ENCODE results near the gene PPARD. TPM values are rescaled to one million over a fixed set of nuclear protein-coding genes. Genes with fewer than 3 reads are reported as not detected.

PPARD gene
- total and polyA plus RNA-seq, 2 of the 13 experiments (the other 11 are each of a cell fraction or from before 2014, with no cell fraction given) = 6.1 to 13.3 TPM

GRCh38 chr6:35371494-35372262, 29.3 kb downstream of the PPARD start (continued):
- TF ChIP-seq TFDP1 (CRISPR knock-in tag; IDR thresholded peaks at IDR 0.05; ENCODE audit: borderline replicate concordance) = peak; percentile 31; the same call in 1 of the 2 replicates
- no peak for TF ChIP-seq ZNF558 (CRISPR knock-in tag; IDR thresholded peaks at IDR 0.05; ENCODE audit: borderline replicate concordance)
- peak; percentile 93 for TF ChIP-seq ZNF264 (CRISPR knock-in tag; IDR thresholded peaks at IDR 0.05)
- TF ChIP-seq SAP130 (CRISPR knock-in tag; IDR thresholded peaks at IDR 0.05; ENCODE audit: low read depth) = peak; percentile 74
- TF ChIP-seq ZNF180 (CRISPR knock-in tag; IDR thresholded peaks at IDR 0.05; ENCODE audit: borderline replicate concordance, low read depth) = no peak
- TF ChIP-seq TCF12 (IDR thresholded peaks at IDR 0.05) = no peak
- no peak for TF ChIP-seq TCF12 (CRISPR knock-in tag; IDR thresholded peaks at IDR 0.05)
- peak in 1 of 2 experiments; percentile 83; a peak in 2 of 4 replicates for TF ChIP-seq MAFK (conservative IDR thresholded peaks at IDR 0.05 in 1 of 2, IDR thresholded peaks at IDR 0.05 in 1 of 2; ENCODE audit: low read length in 2 of 2)
- TF ChIP-seq ZNF629 (CRISPR knock-in tag; conservative IDR thresholded peaks at IDR 0.05) = peak; percentile 96
- no peak for TF ChIP-seq FOXA1 (IDR thresholded peaks at IDR 0.05)
- TF ChIP-seq FOXA1 (CRISPR knock-in tag; IDR thresholded peaks at IDR 0.05) = peak; percentile 62; the same call in 1 of the 2 replicates
- TF ChIP-seq FOXA3 (CRISPR knock-in tag; IDR thresholded peaks at IDR 0.05) = peak; percentile 69
- TF ChIP-seq NPAS2 (CRISPR knock-in tag; IDR thresholded peaks at IDR 0.05; ENCODE audit: borderline replicate concordance) = no peak
- no peak for TF ChIP-seq KMT2B (CRISPR knock-in tag; IDR thresholded peaks at IDR 0.05)
- peak; percentile 89 for TF ChIP-seq ZSCAN29 (CRISPR knock-in tag; conservative IDR thresholded peaks at IDR 0.05)
- TF ChIP-seq SALL1 (CRISPR knock-in tag; IDR thresholded peaks at IDR 0.05) = peak; percentile 94
- TF ChIP-seq KLF12 (CRISPR knock-in tag; IDR thresholded peaks at IDR 0.05; ENCODE audit: borderline replicate concordance) = peak; percentile 42; the same call in 1 of the 2 replicates
- TF ChIP-seq, protein P1, sequence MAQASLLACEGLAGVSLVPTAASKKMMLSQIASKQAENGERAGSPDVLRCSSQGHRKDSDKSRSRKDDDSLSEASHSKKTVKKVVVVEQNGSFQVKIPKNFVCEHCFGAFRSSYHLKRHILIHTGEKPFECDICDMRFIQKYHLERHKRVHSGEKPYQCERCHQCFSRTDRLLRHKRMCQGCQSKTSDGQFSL (CRISPR knock-in tag; IDR thresholded peaks at IDR 0.05) = no peak
- TF ChIP-seq, protein P2, sequence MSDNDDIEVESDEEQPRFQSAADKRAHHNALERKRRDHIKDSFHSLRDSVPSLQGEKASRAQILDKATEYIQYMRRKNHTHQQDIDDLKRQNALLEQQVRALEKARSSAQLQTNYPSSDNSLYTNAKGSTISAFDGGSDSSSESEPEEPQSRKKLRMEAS (IDR thresholded peaks at IDR 0.05) = peak; percentile 44; the same call in 1 of the 2 replicates
- TF ChIP-seq ZNF746 (CRISPR knock-in tag; IDR thresholded peaks at IDR 0.05) = peak; percentile 44; the same call in 1 of the 2 replicates
- TF ChIP-seq SNAPC5 (CRISPR knock-in tag; IDR thresholded peaks at IDR 0.05; ENCODE audit: borderline replicate concordance) = no peak
- TF ChIP-seq, protein P3, sequence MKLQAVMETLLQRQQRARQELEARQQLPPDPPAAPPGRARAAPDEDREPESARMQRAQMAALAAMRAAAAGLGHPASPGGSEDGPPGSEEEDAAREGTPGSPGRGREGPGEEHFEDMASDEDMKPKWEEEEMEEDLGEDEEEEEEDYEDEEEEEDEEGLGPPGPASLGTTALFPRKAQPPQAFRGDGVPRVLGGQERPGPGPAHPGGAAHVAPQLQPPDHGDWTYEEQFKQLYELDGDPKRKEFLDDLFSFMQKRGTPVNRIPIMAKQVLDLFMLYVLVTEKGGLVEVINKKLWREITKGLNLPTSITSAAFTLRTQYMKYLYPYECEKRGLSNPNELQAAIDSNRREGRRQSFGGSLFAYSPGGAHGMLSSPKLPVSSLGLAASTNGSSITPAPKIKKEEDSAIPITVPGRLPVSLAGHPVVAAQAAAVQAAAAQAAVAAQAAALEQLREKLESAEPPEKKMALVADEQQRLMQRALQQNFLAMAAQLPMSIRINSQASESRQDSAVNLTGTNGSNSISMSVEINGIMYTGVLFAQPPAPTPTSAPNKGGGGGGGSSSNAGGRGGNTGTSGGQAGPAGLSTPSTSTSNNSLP (IDR thresholded peaks at IDR 0.05; ENCODE audit: low read depth, low read length) = peak; percentile 81
- TF ChIP-seq ZNF766 (CRISPR knock-in tag; IDR thresholded peaks at IDR 0.05; ENCODE audit: borderline replicate concordance) = peak; percentile 23; the same call in 1 of the 2 replicates
- no peak for TF ChIP-seq MAF1 (CRISPR knock-in tag; IDR thresholded peaks at IDR 0.05; ENCODE audit: borderline replicate concordance)
- TF ChIP-seq FOXJ3 (CRISPR knock-in tag; IDR thresholded peaks at IDR 0.05; ENCODE audit: borderline replicate concordance) = peak; percentile 53; the same call in 1 of the 2 replicates
- 0 out of 2 replicates have a peak, but pooled peaks have one; percentile 11 for TF ChIP-seq CREB1 (IDR thresholded peaks at IDR 0.05)
- TF ChIP-seq CREB1 (CRISPR knock-in tag; IDR thresholded peaks at IDR 0.05) = peak; percentile 24; the same call in 1 of the 2 replicates
- peak; percentile 73; the same call in 1 of the 2 replicates for TF ChIP-seq ZMYM4 (CRISPR knock-in tag; IDR thresholded peaks at IDR 0.05)
- peak; percentile 71; the same call in 1 of the 2 replicates for TF ChIP-seq HOXA5 (CRISPR knock-in tag; IDR thresholded peaks at IDR 0.05)

Measured in HepG2 (cell line).